SK-N-DZ (cell line): ENCODE results near the gene MYOM3. TPM values are rescaled to one million over a fixed set of nuclear protein-coding genes. Genes with fewer than 3 reads are reported as not detected.

Experiments
- DNase-seq: peaks from one replicate; pipeline ENCODE4 v3.0.0-alpha.2; 2015; ENCODE audit warnings: low spot score
- polyA plus RNA-seq, 2 experiments: library from polyadenylated mRNA; depleted of rRNA; stranded (reverse); fragments of >200 nt; gene quantifications; 2 replicates each; pipeline ENCODE4 v1.2.3, GENCODE V29; 2014

Gene MYOM3
- 0.07 and 0.54 TPM in 2 replicates for polyA plus RNA-seq (2014; cell fraction: cytosol; rRNA removed)
- 0.17 and 0.91 TPM in 2 replicates for polyA plus RNA-seq (2014; cell fraction: nucleus; rRNA removed)

GRCh38 chr1:24111996-24112779, at the start of gene MYOM3:
MYOM3 (minus strand) TSS chr1:24112135; CDS start chr1:24108636, 3,499 bp downstream.
- DNase-seq = peak; percentile 26

DNA sequence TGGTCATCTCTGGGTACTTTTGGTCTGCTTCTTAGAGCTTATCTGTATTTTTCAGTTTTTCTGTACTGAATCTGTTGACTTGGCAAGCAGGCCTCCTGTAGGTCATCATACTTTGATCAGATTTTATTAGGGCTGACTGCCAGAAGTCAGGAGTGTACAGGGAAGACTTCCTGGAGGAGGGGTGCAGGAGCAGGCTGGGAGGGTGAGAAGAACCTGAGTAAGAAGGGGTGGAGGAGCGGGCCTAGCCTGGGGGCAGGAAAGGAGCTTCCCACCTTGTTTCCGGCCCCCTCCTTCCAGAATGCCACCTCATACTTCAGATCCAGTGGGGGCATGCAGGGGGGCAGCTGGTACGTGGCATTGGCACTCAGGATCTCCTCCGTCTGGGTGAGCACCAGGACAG, 49.3 kb upstream of the MYOM3 start:
- DNase-seq = no peak

DNA sequence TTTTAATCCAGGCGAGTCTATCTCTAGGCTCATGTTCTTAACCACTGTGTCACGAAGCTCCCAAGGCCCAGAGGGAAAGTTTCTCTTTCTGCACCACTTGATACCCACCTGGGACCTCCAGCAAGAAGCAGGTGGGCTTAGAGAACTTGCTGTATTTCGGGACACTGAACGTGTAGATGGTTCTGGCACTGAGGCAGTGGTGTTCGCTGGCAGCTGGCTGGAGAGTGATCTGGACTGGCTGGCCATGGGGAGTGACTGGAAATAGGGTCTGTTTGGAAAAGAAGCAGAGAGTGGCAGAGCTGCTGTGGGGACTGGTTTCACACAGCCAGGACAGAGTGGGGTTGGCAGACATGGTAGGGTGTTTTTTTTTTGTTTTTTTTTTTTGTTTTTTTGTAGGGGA, 47.4 kb upstream of the MYOM3 start:
- no peak for DNase-seq

GRCh38 chr1:24157918-24158481, 46.1 kb upstream of the MYOM3 start:
- no peak for DNase-seq

GRCh38 chr1:24156542-24157260, 44.8 kb upstream of the MYOM3 start:
- no peak for DNase-seq

DNA sequence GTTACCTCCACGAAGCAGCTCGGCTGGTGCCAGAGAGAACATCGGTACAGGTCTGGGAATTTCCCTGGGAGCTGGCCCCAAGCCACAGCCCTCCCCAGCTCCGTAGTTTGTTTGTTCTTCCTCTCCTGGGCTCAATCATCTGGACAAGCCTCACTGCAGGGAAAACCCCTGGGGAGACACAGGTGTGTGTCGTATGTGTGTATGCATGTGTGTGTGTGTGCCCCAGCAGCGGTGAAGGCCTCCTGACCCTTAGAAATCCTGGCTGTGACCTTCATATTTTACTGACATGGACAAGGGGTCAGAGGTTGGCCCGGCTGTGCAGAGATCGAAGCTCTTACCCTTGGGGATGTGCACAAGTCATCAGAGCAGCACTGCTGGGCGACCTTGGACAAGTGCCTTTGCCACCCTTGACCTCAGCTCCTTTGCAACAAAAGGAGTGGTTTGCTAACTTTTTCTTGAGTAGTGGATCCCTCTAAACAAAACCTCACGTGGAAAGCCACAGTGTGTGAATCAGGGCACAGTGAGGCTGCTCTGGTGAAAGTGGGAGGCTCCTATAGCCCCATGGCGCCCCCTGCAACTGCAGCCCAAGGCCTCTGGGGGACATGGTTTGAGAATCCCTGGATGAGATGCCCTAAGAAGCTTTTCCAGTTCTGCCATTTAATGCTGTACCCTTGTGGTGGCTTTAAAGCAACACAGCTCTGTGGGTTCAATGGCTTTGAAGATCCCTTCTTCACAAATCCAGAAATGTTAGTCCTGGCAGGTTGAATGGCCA, 43.3 kb upstream of the MYOM3 start:
- no peak for DNase-seq

DNA sequence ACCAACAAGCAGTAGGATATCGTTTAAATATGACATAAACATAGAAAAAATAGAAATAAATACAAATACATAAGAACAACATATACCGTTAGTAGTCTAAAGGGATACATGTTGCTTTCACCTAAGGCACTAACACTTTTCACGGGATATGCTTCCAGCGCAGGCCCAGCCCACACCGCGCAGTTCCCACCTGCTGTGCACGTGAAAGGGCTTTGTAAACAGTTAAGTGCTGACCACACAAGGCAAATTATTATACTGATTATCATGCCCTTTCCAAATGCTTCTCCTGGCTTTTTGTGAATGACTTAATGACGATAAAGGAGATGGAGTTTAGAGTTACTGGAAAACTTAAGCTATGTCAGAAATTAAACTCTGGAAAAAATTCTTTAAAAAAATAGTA, 42.3 kb upstream of the MYOM3 start:
- no peak for DNase-seq

- no peak for DNase-seq
These were observed 40.9 kb upstream of the MYOM3 start for GRCh38 chr1:24152631-24153494.

DNA sequence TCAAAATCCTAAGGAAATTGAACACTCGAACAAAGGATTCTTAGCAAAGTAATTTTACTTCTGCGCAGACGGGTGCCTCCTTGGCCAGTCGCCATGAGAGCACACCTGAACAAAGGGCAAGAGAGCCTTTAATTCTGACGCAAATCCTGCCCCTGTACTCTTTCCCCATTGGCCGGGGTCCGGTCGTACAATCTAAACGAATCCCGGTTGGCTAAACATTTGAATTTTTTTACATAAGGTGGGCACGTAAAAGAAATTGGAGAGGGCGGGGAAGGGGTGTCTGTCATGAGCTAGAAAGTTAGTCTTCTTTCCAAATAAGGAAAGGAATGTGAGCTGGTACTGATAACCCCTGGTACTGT, 39.2 kb upstream of the MYOM3 start:
- no peak for DNase-seq

- DNase-seq = peak; percentile 65
These were observed 38.6 kb upstream of the MYOM3 start for GRCh38 chr1:24150234-24151174.

DNA sequence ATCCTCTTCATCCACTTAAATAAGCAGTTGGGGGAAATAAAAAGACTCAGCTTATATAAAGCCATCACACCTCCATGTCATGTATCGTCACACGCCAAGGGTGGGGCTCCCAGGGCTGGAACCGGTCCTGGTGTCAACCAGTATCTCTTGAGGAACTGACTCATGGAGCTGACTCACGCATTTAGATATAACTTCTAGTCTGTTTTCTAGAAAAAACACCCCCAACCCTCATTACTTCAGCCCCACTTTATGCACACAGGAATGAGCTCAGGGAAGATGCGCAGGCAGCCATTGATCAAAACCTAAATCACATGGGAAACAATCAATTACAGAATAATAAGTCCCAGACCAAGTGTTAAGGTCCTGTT, 37.9 kb upstream of the MYOM3 start:
- no peak for DNase-seq

DNA sequence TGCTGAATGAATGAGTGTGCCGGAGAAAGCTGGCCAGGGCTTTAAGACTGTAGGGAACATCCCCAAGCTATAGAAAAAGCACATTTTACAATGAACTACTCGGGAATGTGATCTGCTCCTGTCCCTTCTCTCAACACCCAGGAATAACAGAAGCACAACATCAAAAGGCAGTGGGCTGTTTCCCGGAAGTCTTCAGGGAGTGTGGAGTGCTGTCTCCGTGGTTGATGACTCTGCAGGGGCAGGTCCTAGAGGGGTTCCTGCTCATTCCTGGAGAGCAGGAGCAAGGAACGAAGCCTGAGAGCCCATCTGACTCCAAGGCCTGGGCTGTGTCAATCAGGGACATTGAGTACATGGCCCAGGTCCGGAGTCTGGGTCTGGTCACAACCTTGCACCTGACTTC, 35.9 kb upstream of the MYOM3 start:
- DNase-seq = no peak

DNA sequence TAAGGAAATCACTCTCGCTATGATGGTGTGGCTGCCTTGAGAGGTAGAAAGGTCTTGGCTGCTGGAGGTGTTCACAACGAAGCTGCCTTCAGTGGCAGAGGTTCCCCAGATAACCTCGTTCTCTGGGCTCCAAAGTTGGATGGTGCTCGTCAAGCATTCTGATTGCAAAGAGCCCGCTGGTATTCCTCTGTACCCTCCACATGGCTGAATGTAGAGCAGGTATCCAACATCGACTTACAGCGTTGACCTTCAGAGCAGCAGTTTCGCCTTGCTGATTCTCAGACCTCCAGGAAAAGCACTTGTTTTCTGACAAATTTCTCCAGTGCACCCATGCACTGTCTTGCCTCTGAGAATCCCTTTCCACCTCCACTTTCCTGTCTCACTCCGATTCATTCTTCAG, 35.3 kb upstream of the MYOM3 start:
- no peak for DNase-seq

GRCh38 chr1:24142546-24143534, 30.9 kb upstream of the MYOM3 start, which contains the start of gene IL22RA1:
IL22RA1 (minus strand) TSS chr1:24143140; CDS start chr1:24143082, 58 bp downstream.
- no peak for DNase-seq

DNA sequence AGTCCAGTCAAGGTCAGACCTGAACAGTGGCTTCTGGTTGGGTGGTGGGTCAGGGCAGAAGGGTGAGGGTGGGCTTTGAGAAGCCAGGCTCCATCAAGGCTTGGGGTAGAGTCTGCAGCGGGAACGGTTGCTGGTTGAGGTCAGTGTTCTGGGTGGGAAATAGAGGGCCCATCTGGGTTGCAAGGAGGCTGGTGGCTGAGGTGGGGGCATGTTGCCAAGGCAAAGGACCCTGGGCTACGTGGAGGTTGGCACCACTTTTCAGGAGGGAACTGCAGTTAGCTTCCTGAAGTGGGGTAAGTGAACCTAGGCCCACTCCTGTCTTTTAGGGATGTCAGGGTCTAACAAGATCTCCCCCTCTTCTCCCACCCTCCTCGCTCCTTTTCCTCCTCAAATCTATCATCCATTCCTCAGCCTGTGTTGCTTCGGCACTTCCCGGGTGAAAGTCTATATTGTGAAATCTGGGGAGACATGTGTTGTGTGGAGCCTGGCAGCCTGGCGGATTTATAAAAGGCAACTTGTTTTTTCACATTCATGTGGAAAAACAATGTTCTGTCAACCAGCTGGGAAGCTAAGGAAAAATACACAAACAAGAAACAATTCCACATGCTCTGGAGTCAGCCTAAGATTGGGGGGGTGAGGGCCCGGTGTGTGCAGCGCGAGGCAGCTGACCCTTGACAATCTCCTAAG, 29.5 kb upstream of the MYOM3 start:
- DNase-seq = no peak

GRCh38 chr1:24140741-24141181, 28.8 kb upstream of the MYOM3 start:
- no peak for DNase-seq

GRCh38 chr1:24139841-24140425, 28.0 kb upstream of the MYOM3 start:
- DNase-seq = no peak

DNA sequence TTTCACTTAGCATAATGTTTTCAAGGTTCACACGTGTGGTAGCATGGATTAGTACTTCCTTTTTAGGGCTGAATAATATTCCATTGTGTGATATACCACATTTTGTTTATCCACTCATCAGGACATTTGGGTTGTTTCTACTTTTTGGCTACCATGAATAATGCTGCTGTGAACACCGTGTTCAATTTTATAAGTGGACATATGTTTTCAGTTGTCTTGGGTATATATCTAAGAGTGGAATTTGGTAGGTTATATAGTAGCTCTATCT, 27.2 kb upstream of the MYOM3 start:
- DNase-seq = no peak
